Stimulated activated CD8-positive, alpha-beta memory T cell treated with anti-CD3 and anti-CD28 coated beads, Interleukin-4, amount 100 ng/mL, for 48 hours (primary cell): ENCODE data around the gene ARHGDIG.
"Not testable (repeated sequence)": the region's sequence is repeated elsewhere in the genome, so short reads cannot be mapped to it uniquely, and the experiment has no call there.

Experiments used
- DNase-seq: peaks from one replicate; pipeline ENCODE4 v3.0.0-alpha.2; 2020

ARHGDIG gene

GRCh38 chr16:301950-302349 lies 21.6 kb downstream of the ARHGDIG start:
- DNase-seq, result no peak

- no peak for DNase-seq
Measured at GRCh38 chr16:303760-304505, 23.5 kb downstream of the ARHGDIG start.

GRCh38 chr16:305916-306626 lies 25.7 kb downstream of the ARHGDIG start:
- DNase-seq, result no peak

- DNase-seq, result no peak
Measured at GRCh38 chr16:306911-307370, 26.6 kb downstream of the ARHGDIG start.

- no peak for DNase-seq
Measured at GRCh38 chr16:307691-308312, 27.4 kb downstream of the ARHGDIG start.

GRCh38 chr16:309476-309875 lies 29.1 kb downstream of the ARHGDIG start:
- DNase-seq, result no peak

GRCh38 chr16:311725-312124 lies 31.3 kb downstream of the ARHGDIG start:
- DNase-seq, result no peak

- no peak for DNase-seq
Measured at GRCh38 chr16:314351-314750, 34.0 kb downstream of the ARHGDIG start.

GRCh38 chr16:314795-315299 lies 34.5 kb downstream of the ARHGDIG start:
- DNase-seq, result no peak

- DNase-seq, result no peak
Measured at GRCh38 chr16:316741-317464, 36.5 kb downstream of the ARHGDIG start.

- no peak for DNase-seq
Measured at GRCh38 chr16:317583-317982, 37.2 kb downstream of the ARHGDIG start.

GRCh38 chr16:318628-319027 lies 38.2 kb downstream of the ARHGDIG start:
- no peak for DNase-seq

GRCh38 chr16:320206-320605 lies 39.8 kb downstream of the ARHGDIG start:
- no peak for DNase-seq

GRCh38 chr16:321532-321931 lies 41.1 kb downstream of the ARHGDIG start:
- no peak for DNase-seq

- DNase-seq, result no peak
Measured at GRCh38 chr16:322476-323143, 42.2 kb downstream of the ARHGDIG start.

GRCh38 chr16:324201-324450 lies 43.7 kb downstream of the ARHGDIG start:
- DNase-seq, result no peak

GRCh38 chr16:324451-325334 lies 44.3 kb downstream of the ARHGDIG start:
- DNase-seq, result peak; percentile 63

- DNase-seq, result no peak
Measured at GRCh38 chr16:325375-326145, 45.2 kb downstream of the ARHGDIG start.

- DNase-seq, result no peak
Measured at GRCh38 chr16:330741-331140, 50.4 kb downstream of the ARHGDIG start.

GRCh38 chr16:331181-331814 lies 50.9 kb downstream of the ARHGDIG start:
- not testable (repeated sequence) for DNase-seq
